Sigmoid colon (tissue), 4 donors: ENCODE data around the gene DENND1C.

Experiments used
- CTCF ChIP-seq, 4 experiments: fragments of 450-650 bp in 3 of 4; fragments of 200-600 bp in 1 of 4; IDR thresholded peaks; one replicate each; pipeline ENCODE4 v1.5.1; 2016 to 2019; ENCODE audit warnings: antibody characterized with exemption in 4 of 4, mild to moderate bottlenecking in 3 of 4, moderate library complexity in 2 of 4
- EP300 ChIP-seq, 4 donors: sonication (generic); formaldehyde crosslinking; IDR thresholded peaks; one replicate each; pipeline ENCODE4 v1.6.1; 2017; ENCODE audit warnings: antibody characterized with exemption in 4 of 4
- POLR2A ChIP-seq, 2 donors: fragments of 450-650 bp; IDR thresholded peaks; one replicate each; pipeline ENCODE4 v1.6.1; 2016; ENCODE audit warnings: antibody characterized with exemption in 2 of 2, mild to moderate bottlenecking in 2 of 2, moderate library complexity in 2 of 2
- POLR2AphosphoS5 ChIP-seq, 4 donors: sonication (generic); formaldehyde crosslinking; IDR thresholded peaks; one replicate each; pipeline ENCODE4 v1.6.1; 2017; ENCODE audit warnings: antibody characterized with exemption in 4 of 4

- TF ChIP-seq CTCF (IDR thresholded peaks at IDR 0.05) (no peak), POLR2A (IDR thresholded peaks at IDR 0.05) (no peak), POLR2AphosphoS5 (IDR thresholded peaks at IDR 0.05) (no peak), EP300 (IDR thresholded peaks at IDR 0.05) (no peak)
Measured at GRCh38 chr19:6509118-6509971, 27.8 kb upstream of the DENND1C start.
